IMR-90 (cell line): ENCODE data around the gene CDKAL1. TPM values are rescaled to one million over a fixed set of nuclear protein-coding genes. Genes with fewer than 3 reads are reported as not detected.
A peak's percentile ranks its signal among the peaks of the same experiment; 100 is the strongest.

Experiments used
- ATAC-seq: fragments of 200-7000 bp; cut with Tn5 transposase; 2 replicates; pipeline ENCODE4 v1.9.1; 2020; ENCODE audit warnings: low read depth, mild to moderate bottlenecking, moderate library complexity
- BruUV-seq: library from RNA; stranded (reverse); fragments of 400-500 nt; replicated peaks from 2 replicates; lab custom pipeline; 2021; lab: Mats Ljungman, UMichigan
- CTCF ChIA-PET: fragments of 300-600 bp; formaldehyde crosslinking; extraction: SDS; loops from one replicate; lab custom pipeline; 2021; ENCODE audit warnings: antibody characterized with exemption; lab: Yijun Ruan, JAX
- POLR2A ChIA-PET: fragments of 300-600 bp; sonication (Branson Sonifier 250); formaldehyde crosslinking; loops from one replicate; lab custom pipeline; 2022; ENCODE audit warnings: antibody characterized with exemption; ENCODE audit not compliant: unreplicated experiment; lab: Charles Lee
- DNase-seq: peaks from one replicate; pipeline ENCODE4 v3.0.0; 2013
- H2AFZ ChIP-seq: replicated peaks from 2 replicates; pipeline ENCODE3; 2013; ENCODE audit warnings: low read length, mild to moderate bottlenecking; ENCODE audit not compliant: poor library complexity
- H2AK5ac ChIP-seq: 2 replicates; pipeline ENCODE4 v1.6.1; 2013; ENCODE audit warnings: low read depth, low read length, inconsistent platforms
- H2AK9ac ChIP-seq: replicated peaks from 2 replicates; pipeline ENCODE3; 2013; ENCODE audit warnings: mild to moderate bottlenecking, low read depth, low read length, moderate library complexity; ENCODE audit not compliant: poor library complexity
- H2BK120ac ChIP-seq: 2 replicates; pipeline ENCODE4 v1.6.1; 2013; ENCODE audit warnings: low read depth, low read length, inconsistent platforms
- H2BK15ac ChIP-seq: 3 replicates; pipeline ENCODE4 v1.6.1; 2013; ENCODE audit warnings: low read depth, low read length, inconsistent platforms
- H2BK20ac ChIP-seq: 2 replicates; pipeline ENCODE4 v1.6.1; 2013; ENCODE audit warnings: low read depth, mild to moderate bottlenecking, inconsistent platforms, low read length, moderate library complexity
- H2BK5ac ChIP-seq: 2 replicates; pipeline ENCODE4 v1.6.1; 2013; ENCODE audit warnings: mild to moderate bottlenecking, low read depth, low read length, inconsistent platforms; ENCODE audit not compliant: poor library complexity, severe bottlenecking
- H3K14ac ChIP-seq: replicated peaks from 2 replicates; pipeline ENCODE4 v1.6.1; 2013; ENCODE audit warnings: low read depth, low read length, inconsistent platforms
- H3K18ac ChIP-seq: 2 replicates; pipeline ENCODE4 v1.6.1; 2013; ENCODE audit warnings: low read depth, low read length, control low read depth
- H3K23ac ChIP-seq: 2 replicates; pipeline ENCODE4 v1.6.1; 2013; ENCODE audit warnings: low read depth, low read length, inconsistent platforms
- H3K27ac ChIP-seq: 2 replicates; pipeline ENCODE4 v1.5.1; 2013; ENCODE audit warnings: mild to moderate bottlenecking, control low read depth, low read length; ENCODE audit not compliant: insufficient read depth
- H3K27me3 ChIP-seq: 2 replicates; pipeline ENCODE4 v1.6.1; 2013; ENCODE audit warnings: low read length; ENCODE audit not compliant: control insufficient read depth, insufficient read depth
- H3K36me3 ChIP-seq: 2 replicates; pipeline ENCODE4 v1.6.1; 2013; ENCODE audit warnings: low read length, mixed read lengths; ENCODE audit not compliant: control insufficient read depth, insufficient read depth
- H3K4ac ChIP-seq: 2 replicates; pipeline ENCODE4 v1.6.1; 2013; ENCODE audit warnings: low read depth, low read length, inconsistent platforms
- H3K4me1 ChIP-seq: 2 replicates; pipeline ENCODE4 v1.6.1; 2013; ENCODE audit warnings: low read length, mixed read lengths; ENCODE audit not compliant: control insufficient read depth, insufficient read depth
- H3K4me2 ChIP-seq: 2 replicates; pipeline ENCODE4 v1.6.1; 2013; ENCODE audit warnings: low read depth, mild to moderate bottlenecking, control low read depth, low read length, moderate library complexity
- H3K4me3 ChIP-seq: 2 replicates; pipeline ENCODE4 v1.5.1; 2013; ENCODE audit warnings: low read depth, mild to moderate bottlenecking, control low read depth, low read length, moderate library complexity; ENCODE audit not compliant: insufficient read depth
- H3K56ac ChIP-seq: 2 replicates; pipeline ENCODE4 v1.6.1; 2013; ENCODE audit warnings: low read length, inconsistent platforms; ENCODE audit not compliant: insufficient read depth; ENCODE audit errors: extremely low read depth
- H3K79me1 ChIP-seq, 2 experiments: 2 replicates each; pipeline ENCODE4 v1.6.1; 2013; ENCODE audit warnings: low read length in 2 of 2, inconsistent platforms in 1 of 2, low read depth in 1 of 2
- H3K9ac ChIP-seq: 2 replicates; pipeline ENCODE4 v1.6.1; 2013; ENCODE audit warnings: low read depth, low read length, control low read depth
- H3K9me1 ChIP-seq: 2 replicates; pipeline ENCODE4 v1.6.1; 2013; ENCODE audit warnings: low read length, inconsistent platforms; ENCODE audit not compliant: insufficient read depth
- H3K9me3 ChIP-seq: 2 replicates; pipeline ENCODE4 v1.6.1; 2013; ENCODE audit warnings: low read length; ENCODE audit not compliant: control insufficient read depth, insufficient read depth
- H4K20me1 ChIP-seq: 2 replicates; pipeline ENCODE4 v1.6.1; 2013; ENCODE audit warnings: low read length, inconsistent platforms; ENCODE audit not compliant: insufficient read depth
- H4K5ac ChIP-seq: 2 replicates; pipeline ENCODE4 v1.6.1; 2013; ENCODE audit warnings: mild to moderate bottlenecking, low read depth, low read length, control low read depth
- H4K8ac ChIP-seq, 2 experiments: 2 replicates each; pipeline ENCODE4 v1.6.1; 2013; ENCODE audit warnings: low read depth in 2 of 2, low read length in 2 of 2, control low read depth in 1 of 2, inconsistent platforms in 1 of 2
- H4K91ac ChIP-seq: 2 replicates; pipeline ENCODE4 v1.6.1; 2013; ENCODE audit warnings: low read depth, low read length, inconsistent platforms; ENCODE audit not compliant: insufficient read depth
- CHD1 ChIP-seq: IDR thresholded peaks from 2 replicates; pipeline ENCODE4 v1.6.1; 2012; ENCODE audit warnings: low read depth, low read length, improper control_type of control experiment
- MAFK ChIP-seq: IDR thresholded peaks from 2 replicates; pipeline ENCODE4 v1.6.1; 2012; ENCODE audit warnings: low read depth, low read length, improper control_type of control experiment
- POLR2A ChIP-seq: IDR thresholded peaks from 2 replicates; pipeline ENCODE4 v1.6.1; 2012; ENCODE audit warnings: mild to moderate bottlenecking, low read depth, low read length
- WGBS, 2 experiments: methylation state at CpG; one replicate each; pipeline versions ENCODE4 v1.1.5 to v1.1.7; 2013; ENCODE audit warnings: missing lambda C conversion rate in 2 of 2; ENCODE audit not compliant: insufficient read length in 1 of 2; ENCODE audit errors: extremely low coverage in 2 of 2; 5-methylcytosine and 5-hydroxymethylcytosine counted together
- dilution Hi-C: fragments of 300-500 bp; cut with HindIII; formaldehyde crosslinking; loops from one replicate; pipeline ENCODE4 v1.14.3; 2018; ENCODE audit warnings: low sequenced_read_pairs; ENCODE audit not compliant: unreplicated experiment
- in situ Hi-C: fragments of 300-500 bp; cut with MboI; formaldehyde crosslinking; loops from 3 replicates; pipeline ENCODE4 v1.14.3; 2019; ENCODE audit warnings: low sequenced_read_pairs, inconsistent platforms, mixed read lengths
- intact Hi-C: fragments of 100-400 bp; cut with micrococcal nuclease; formaldehyde crosslinking; loops from 2 replicates; pipeline ENCODE4 v1.10.0; 2022
- polyA plus RNA-seq, 3 experiments: library from polyadenylated mRNA; depleted of rRNA; stranded (reverse); fragments of >200 nt; gene quantifications; 2 replicates each; pipeline ENCODE4 v1.2.3, GENCODE V29; 2012; ENCODE audit warnings: low replicate concordance in 1 of 3
- total RNA-seq: library from RNA; depleted of rRNA; stranded (reverse); fragments of >200 nt; gene quantifications from 2 replicates; pipeline ENCODE4 v1.2.3, GENCODE V29; 2012
- TF ChIP-seq, protein P1 (sequence below): conservative IDR thresholded peaks from 2 replicates; pipeline ENCODE4 v1.5.1; 2012; ENCODE audit warnings: mild to moderate bottlenecking, low read depth, low read length, improper control_type of control experiment
- TF ChIP-seq, protein P2 (sequence below): fragments of 150-350 bp; IDR thresholded peaks from 2 replicates; pipeline ENCODE4 v1.6.1; 2016; ENCODE audit warnings: low read depth, mild to moderate bottlenecking, low read length, moderate library complexity, borderline replicate concordance

The CDKAL1 gene
- total and polyA plus RNA-seq, 2 of the 4 experiments (the other 2 are of a cell fraction), result 3.7 to 13.1 TPM

DNA sequence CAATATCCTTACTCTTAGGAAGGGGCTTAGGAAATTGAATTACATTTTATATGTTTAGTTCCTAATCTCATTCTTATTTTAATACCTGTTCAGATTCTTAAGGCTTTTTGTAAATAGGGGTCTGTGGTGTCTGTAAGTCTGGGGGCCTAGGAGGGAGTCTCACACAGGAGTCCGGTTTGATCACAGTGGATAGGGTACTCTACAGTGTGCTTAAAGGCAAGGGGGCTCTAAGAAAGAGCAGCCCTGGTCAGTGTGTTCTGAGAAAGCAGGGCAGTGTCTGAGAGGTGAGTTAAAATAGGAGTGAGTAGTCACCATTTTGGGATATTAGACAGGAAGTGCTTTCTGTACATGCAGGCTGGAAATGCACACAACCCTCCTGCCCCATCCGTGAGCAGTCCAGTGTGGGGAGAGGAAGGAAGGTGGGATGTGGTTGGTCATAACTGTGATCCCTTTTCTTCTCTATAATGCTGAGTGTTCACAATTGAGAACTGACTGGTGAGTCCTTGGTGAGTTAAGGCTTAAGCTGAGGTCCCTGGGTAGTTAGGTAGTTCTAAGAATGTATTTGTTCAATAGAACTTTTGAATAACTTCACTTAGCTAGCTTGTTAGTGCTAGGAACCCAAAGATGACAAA lies 50.0 kb downstream of the CDKAL1 start:
- H3K4me2 ChIP-seq, result no peak overlapping the region
- no peak overlapping the region for H3K4me3 ChIP-seq
- H3K79me1 ChIP-seq, result no peaks in the 10 kb centered on the region
- ATAC-seq (no peak), DNase-seq (no peak)
- no peaks in the 10 kb centered on the region for H3K4me1 ChIP-seq
- in situ Hi-C loops (no loop called here), intact Hi-C loops (no loop called here), dilution Hi-C loops (no loop called here)
- H2BK15ac ChIP-seq, result no peak overlapping the region
- H3K9me1 ChIP-seq, result no peaks in the 10 kb centered on the region; the same call in none of the 2 replicates
- no peaks in the 10 kb centered on the region for H3K36me3 ChIP-seq
- no peak overlapping the region for H4K91ac ChIP-seq
- H3K23ac ChIP-seq, result no peak overlapping the region
- ChIA-PET CTCF (no interaction called here), POLR2A (no interaction called here)
- H3K27ac ChIP-seq, result no peak overlapping the region
- WGBS, 2 experiments, result no CpG with 5 or more reads among the region's 2 CpGs
- no peaks in the 10 kb centered on the region for H3K27me3 ChIP-seq
- H4K8ac ChIP-seq, result no peak overlapping the region
- no peak overlapping the region for H3K56ac ChIP-seq
- no peak overlapping the region for H3K18ac ChIP-seq
- TF ChIP-seq, protein P1, sequence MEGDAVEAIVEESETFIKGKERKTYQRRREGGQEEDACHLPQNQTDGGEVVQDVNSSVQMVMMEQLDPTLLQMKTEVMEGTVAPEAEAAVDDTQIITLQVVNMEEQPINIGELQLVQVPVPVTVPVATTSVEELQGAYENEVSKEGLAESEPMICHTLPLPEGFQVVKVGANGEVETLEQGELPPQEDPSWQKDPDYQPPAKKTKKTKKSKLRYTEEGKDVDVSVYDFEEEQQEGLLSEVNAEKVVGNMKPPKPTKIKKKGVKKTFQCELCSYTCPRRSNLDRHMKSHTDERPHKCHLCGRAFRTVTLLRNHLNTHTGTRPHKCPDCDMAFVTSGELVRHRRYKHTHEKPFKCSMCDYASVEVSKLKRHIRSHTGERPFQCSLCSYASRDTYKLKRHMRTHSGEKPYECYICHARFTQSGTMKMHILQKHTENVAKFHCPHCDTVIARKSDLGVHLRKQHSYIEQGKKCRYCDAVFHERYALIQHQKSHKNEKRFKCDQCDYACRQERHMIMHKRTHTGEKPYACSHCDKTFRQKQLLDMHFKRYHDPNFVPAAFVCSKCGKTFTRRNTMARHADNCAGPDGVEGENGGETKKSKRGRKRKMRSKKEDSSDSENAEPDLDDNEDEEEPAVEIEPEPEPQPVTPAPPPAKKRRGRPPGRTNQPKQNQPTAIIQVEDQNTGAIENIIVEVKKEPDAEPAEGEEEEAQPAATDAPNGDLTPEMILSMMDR, result no peak
- 0 out of 2 replicates have a peak, but pooled peaks have one; percentile 7 for TF ChIP-seq MAFK
- TF ChIP-seq POLR2A, result no peak
- TF ChIP-seq, protein P2, sequence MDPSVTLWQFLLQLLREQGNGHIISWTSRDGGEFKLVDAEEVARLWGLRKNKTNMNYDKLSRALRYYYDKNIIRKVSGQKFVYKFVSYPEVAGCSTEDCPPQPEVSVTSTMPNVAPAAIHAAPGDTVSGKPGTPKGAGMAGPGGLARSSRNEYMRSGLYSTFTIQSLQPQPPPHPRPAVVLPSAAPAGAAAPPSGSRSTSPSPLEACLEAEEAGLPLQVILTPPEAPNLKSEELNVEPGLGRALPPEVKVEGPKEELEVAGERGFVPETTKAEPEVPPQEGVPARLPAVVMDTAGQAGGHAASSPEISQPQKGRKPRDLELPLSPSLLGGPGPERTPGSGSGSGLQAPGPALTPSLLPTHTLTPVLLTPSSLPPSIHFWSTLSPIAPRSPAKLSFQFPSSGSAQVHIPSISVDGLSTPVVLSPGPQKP, result no peak
- no peak for TF ChIP-seq CHD1
- no peak overlapping the region for H4K5ac ChIP-seq
- H4K20me1 ChIP-seq, result no peaks in the 10 kb centered on the region
- H3K9ac ChIP-seq, result no peak overlapping the region
- no peak overlapping the region for H2AFZ ChIP-seq
- no peak overlapping the region for H2BK5ac ChIP-seq
- H3K14ac ChIP-seq, result no peak overlapping the region
- H2BK20ac ChIP-seq, result no peak overlapping the region
- BruUV-seq, result no TSS peak
- H3K4ac ChIP-seq, result no peak overlapping the region
- no peak overlapping the region for H2BK120ac ChIP-seq
- H2AK9ac ChIP-seq, result no peak overlapping the region
- no peak overlapping the region for H2AK5ac ChIP-seq
- no peaks in the 10 kb centered on the region for H3K9me3 ChIP-seq
